H1 (cell line): ENCODE results near the gene AP5Z1. TPM values are rescaled to one million over a fixed set of nuclear protein-coding genes. Genes with fewer than 3 reads are reported as not detected.

Source experiments
- E2F6 ChIP-seq: IDR thresholded peaks from 2 replicates; pipeline ENCODE4 v1.6.1; 2012; ENCODE audit warnings: inconsistent platforms
- JUN ChIP-seq: IDR thresholded peaks from 2 replicates; pipeline ENCODE4 v1.6.1; 2011; ENCODE audit warnings: low read depth, mild to moderate bottlenecking, improper control_type of control experiment, low read length
- polyA plus RNA-seq, 7 experiments: library from polyadenylated mRNA; depleted of rRNA in 3 of 7; stranded (reverse) in 5 of 7; unstranded in 2 of 7; fragments of >200 nt in 5 of 7; fragments of 200-250 nt in 2 of 7; gene quantifications; 1 replicate in 5 of 7; 2 replicates in 1 of 7; 4 replicates in 1 of 7; pipeline versions ENCODE4 v1.2.1 to v1.2.3, GENCODE V29; 2011 to 2013; ENCODE audit warnings: missing spikeins in 2 of 7, mixed read lengths in 2 of 7
- total RNA-seq: library from RNA; stranded (reverse); fragmentation: NEBNext Ultra II Directional; extraction: Animal tissue kit (Norgen Biotek cat#: 25700); gene quantifications from 2 replicates; pipeline ENCODE4 v1.2.1, GENCODE V29; 2021

AP5Z1 gene
- total and polyA plus RNA-seq, 2 of the 8 experiments (the other 6 are each of a cell fraction or from before 2014, with no cell fraction given): 24.0 to 24.7 TPM

GRCh38 chr7:4740796-4741195 is 34.6 kb upstream of the AP5Z1 start (continued):
- TF ChIP-seq E2F6: no peak
- no peak for TF ChIP-seq JUN
